ENCODE measurements around the gene GJB6. TPM values are rescaled to one million over a fixed set of nuclear protein-coding genes. Genes with fewer than 3 reads are reported as not detected.

GJB6 gene
- total RNA-seq, 1 donor: not detected

DNA sequence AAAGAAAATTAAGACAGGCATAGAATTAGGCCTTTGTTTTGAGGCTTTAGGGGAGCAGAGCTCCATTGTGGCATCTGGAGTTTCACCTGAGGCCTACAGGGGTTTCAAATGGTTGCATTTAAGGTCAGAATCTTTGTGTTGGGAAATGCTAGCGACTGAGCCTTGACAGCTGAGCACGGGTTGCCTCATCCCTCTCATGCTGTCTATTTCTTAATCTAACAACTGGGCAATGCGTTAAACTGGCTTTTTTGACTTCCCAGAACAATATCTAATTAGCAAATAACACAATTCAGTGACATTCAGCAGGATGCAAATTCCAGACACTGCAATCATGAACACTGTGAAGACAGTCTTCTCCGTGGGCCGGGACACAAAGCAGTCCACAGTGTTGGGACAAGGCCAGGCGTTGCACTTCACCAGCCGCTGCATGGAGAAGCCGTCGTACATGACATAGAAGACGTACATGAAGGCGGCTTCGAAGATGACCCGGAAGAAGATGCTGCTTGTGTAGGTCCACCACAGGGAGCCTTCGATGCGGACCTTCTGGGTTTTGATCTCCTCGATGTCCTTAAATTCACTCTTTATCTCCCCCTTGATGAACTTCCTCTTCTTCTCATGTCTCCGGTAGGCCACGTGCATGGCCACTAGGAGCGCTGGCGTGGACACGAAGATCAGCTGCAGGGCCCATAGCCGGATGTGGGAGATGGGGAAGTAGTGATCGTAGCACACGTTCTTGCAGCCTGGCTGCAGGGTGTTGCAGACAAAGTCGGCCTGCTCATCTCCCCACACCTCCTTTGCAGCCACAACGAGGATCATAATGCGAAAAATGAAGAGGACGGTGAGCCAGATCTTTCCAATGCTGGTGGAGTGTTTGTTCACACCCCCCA, 43.2 kb downstream of the GJB6 start:
- DNase-seq (ENCODE audit: low read depth): no peak
- H3K4me3 ChIP-seq (ENCODE audit: low read depth, low read length): no peak overlapping the region
- TF ChIP-seq, protein P1, sequence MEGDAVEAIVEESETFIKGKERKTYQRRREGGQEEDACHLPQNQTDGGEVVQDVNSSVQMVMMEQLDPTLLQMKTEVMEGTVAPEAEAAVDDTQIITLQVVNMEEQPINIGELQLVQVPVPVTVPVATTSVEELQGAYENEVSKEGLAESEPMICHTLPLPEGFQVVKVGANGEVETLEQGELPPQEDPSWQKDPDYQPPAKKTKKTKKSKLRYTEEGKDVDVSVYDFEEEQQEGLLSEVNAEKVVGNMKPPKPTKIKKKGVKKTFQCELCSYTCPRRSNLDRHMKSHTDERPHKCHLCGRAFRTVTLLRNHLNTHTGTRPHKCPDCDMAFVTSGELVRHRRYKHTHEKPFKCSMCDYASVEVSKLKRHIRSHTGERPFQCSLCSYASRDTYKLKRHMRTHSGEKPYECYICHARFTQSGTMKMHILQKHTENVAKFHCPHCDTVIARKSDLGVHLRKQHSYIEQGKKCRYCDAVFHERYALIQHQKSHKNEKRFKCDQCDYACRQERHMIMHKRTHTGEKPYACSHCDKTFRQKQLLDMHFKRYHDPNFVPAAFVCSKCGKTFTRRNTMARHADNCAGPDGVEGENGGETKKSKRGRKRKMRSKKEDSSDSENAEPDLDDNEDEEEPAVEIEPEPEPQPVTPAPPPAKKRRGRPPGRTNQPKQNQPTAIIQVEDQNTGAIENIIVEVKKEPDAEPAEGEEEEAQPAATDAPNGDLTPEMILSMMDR (IDR thresholded peaks at IDR 0.05; ENCODE audit: insufficient read depth, low read depth, low read length): no peak

DNA sequence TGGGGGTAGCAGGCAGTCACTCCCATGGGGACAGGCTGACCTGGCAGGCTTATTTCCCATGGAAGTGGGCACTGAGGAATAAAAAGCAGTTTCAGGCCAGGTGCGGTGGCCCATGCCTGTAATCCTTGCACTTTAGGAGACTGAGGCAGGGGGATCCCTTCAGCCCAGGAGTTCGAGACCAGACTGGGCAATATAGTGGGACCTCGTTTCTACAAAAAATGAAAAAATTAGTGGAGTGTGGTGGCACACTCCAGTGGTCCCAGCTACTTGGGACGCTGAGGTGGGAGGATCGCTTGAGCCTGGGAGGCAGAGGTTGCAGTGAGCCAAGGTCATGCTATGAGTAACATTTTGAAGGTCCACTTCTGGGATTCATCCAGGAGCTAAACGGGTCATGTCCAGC, 45.3 kb downstream of the GJB6 start:
- DNase-seq (ENCODE audit: low read depth): no peak
- no peak overlapping the region for H3K4me3 ChIP-seq (ENCODE audit: low read depth, low read length)
- TF ChIP-seq, protein P1 (IDR thresholded peaks at IDR 0.05; ENCODE audit: insufficient read depth, low read depth, low read length): no peak

DNA sequence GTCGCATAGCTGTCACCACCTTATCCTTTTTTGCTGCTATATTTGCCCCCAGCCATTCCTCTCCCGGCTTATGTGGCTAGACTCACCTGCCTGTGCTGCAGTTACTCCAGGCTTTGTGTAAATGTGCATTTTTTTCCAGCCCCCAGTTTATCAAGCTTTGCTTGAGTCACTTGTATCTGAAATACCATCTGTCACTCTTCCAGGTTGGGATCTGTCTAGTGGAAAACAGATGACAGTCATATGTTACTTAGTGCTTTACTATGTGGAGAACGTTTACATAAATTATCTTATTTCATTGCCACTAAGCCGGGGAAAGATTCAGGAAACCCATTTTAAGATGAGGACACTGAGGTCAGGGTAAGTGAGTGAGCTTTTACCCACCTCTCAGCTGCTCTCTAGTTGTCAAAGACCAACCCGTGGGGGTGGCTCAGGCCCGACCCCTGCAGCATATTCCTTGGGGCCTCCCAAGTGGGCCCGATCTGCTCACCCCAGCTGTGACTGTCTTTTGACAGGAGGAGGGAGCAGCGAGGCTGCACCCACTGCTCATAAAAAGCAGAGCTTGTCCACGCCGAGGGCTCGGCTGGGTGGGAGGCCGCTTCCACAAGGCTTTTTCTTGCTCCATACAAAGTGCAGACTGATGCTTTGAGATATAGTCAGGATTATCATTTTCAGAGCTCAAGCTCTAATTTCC, 46.6 kb downstream of the GJB6 start:
- no peak overlapping the region for H3K4me3 ChIP-seq (ENCODE audit: low read depth, low read length)
- TF ChIP-seq, protein P1 (IDR thresholded peaks at IDR 0.05; ENCODE audit: insufficient read depth, low read depth, low read length): no peak
- no peak for DNase-seq (ENCODE audit: low read depth)

DNA sequence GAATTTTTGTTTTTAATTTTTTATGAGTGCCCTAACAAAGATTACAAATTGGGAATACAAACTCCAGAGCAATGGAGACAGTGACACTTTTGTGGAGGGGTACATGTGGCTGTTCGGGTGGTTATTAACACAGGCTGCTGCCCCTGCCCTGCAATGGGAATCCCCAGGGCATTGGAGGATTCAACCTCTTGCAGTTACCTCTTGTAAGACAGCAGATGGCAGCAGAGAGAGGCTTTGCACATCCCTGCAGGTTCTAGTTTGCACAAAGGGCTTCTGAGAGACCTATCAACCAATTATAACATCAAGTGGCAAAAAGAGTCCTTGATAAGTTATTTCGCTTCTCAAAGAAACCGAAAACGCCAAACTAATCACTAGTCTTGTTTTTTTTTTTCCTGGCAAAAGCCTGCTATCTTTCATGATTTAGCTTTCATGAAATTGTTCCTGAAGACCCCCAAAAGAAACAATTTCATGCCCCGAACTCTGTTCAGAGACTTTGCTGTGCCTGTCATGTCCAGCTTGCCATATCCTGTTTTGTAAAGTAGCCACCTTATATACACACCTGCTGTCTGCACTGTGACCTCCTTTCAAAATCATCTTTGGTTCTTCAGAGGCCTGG, 49.8 kb downstream of the GJB6 start:
- peak; percentile 76 for DNase-seq (ENCODE audit: low read depth)
- TF ChIP-seq, protein P1 (IDR thresholded peaks at IDR 0.05; ENCODE audit: insufficient read depth, low read depth, low read length): peak; percentile 89
- H3K4me3 ChIP-seq (ENCODE audit: low read depth, low read length): no peak overlapping the region

DNA sequence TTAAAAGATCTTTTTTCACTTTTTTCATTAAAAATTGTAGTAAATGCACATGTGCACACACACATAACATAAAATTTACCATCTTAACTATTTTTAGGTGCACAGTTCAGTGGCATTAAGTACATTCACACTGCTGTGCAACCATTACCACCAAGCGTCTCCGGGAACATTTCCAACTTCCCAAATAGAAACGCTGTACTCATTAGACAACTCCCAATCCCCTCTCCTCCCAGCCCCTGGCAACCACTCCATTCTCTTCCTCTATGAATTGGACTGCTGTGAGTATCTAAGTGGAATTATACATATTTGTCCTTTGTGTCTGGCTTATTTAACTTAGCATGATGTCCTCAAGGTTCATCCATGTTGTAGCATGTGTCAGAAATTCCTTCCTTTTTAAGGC, 50.9 kb downstream of the GJB6 start:
- H3K4me3 ChIP-seq (ENCODE audit: low read depth, low read length): no peak overlapping the region
- TF ChIP-seq, protein P1 (IDR thresholded peaks at IDR 0.05; ENCODE audit: insufficient read depth, low read depth, low read length): no peak
- no peak for DNase-seq (ENCODE audit: low read depth)

DNA sequence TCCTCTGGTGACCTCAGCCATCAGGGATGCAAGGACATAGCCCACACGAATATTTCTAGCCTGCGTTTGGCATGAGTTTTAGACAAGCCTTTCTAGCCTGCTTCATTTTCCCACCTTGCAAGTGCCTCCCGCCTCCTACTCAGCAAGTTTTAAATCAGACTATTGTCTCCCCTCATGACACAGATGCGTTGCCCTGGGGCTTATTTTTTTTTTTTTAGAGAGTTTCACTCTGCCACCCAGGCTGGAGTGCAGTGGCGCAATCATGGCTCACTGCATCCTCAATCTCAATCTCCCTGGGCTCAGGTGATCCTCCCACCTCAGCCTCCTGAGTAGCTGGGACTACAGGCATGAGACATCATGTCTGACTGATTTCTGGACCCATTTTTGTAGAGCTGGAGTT, 54.0 kb downstream of the GJB6 start:
- no peak overlapping the region for H3K4me3 ChIP-seq (ENCODE audit: low read depth, low read length)
- DNase-seq (ENCODE audit: low read depth): no peak
- TF ChIP-seq, protein P1 (IDR thresholded peaks at IDR 0.05; ENCODE audit: insufficient read depth, low read depth, low read length): no peak
